HG03378 (cell line): ENCODE data around the gene SH3PXD2B.

Experiments
- ATAC-seq: cut with Tn5 transposase; IDR thresholded peaks from one replicate; pipeline ENCODE4 v1.9.1; 2021; ENCODE audit warnings: mild to moderate bottlenecking, moderate library complexity; ENCODE audit not compliant: unreplicated experiment

Gene SH3PXD2B

GRCh38 chr5:172453986-172454357 is 353 bp downstream of the SH3PXD2B start:
- no peak for ATAC-seq

DNA sequence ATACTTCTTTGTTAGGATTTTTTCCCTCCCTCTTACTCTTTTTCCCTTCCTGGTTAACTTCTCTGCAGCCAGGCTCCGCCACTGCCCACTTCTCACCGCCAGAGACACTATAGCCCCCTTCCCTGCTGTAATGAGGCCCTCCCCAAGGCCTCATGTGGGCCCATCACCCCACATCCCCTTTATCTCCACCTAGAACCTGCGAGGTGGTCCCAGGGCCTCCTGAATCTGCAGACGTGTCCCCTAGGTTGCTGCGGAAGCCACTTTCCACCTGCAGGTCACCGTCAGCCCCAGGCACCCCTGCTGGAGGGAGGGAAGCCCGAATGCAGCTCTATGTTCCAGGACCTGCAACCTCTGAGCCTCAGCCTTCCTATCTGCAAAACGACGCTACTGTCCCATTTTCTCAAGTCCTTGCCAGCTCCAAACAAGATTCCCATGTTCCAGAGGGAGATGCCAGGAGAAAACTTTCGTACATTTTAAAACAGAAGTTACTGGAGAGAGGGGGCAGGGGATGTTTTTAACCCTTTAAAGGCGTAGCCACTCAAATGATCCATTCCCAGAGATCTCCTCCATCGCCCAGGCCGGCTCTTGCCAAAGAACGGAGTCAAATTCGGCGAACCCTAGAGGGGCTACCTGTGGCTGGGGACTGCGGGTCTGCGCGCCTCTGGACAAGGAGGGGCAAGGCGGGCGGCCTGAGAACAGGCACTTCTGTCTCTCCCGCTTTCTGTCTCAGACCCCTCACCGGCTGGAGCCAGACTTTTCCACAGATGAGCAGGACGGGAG is 929 bp downstream of the SH3PXD2B start:
- ATAC-seq = no peak

DNA sequence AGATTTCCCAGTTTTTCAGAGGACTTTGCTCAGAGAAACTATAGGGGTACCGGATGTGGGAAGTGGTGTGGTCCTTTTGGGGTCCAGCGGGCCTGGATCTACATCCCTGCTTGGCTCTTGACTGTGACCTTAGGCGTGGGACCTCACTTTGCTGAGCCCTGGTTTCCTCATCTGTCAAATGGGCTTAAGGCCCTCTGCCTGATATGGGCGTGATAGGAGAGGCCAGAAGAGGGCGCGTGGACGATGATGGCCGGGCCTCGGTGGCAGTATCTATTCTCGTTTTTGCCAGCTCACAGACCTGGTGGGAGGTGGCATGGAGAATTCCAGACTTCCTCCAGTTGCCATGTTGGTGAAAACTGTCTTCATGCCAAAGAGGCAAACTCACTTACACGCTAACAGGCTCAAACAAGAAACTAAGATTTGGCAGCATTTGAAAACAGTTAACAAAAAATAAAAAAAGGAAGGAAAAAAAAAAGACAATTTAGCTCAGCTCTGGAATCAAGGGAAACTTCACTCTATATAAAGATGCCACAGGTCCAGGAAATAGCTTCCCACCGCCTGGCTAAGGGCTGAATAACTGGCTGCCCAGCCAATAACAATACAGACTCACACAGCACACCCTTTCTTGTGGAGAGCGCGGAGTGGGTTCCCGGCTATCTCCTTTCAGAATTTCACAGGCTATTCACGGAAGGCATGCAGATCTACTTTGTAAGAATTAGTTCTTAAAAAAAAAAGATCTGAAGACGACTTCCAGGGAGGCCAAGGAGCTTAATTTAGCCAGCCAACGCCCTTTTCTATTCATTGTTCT is 1.7 kb downstream of the SH3PXD2B start:
- no peak for ATAC-seq

DNA sequence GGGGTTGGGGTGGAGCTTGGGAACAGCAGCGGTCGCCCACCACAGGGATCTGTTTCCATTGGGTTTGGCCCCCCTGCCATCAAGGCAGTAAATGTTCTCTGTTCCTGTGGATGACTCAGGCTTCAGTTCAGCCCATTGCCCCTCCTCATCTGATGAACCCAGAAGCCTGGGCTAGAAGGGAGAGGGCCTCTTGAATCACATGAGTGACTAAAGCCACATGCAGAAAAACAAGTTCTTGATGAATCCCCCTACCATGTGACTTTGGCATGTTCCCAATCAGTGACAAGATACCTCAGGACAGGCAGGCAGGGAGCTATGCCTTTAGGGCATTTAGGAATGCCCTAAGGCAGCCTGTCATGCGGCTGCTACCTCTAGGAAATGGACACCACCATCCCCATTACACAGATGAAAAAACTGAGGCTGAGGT is 2.5 kb downstream of the SH3PXD2B start:
- ATAC-seq = no peak

DNA sequence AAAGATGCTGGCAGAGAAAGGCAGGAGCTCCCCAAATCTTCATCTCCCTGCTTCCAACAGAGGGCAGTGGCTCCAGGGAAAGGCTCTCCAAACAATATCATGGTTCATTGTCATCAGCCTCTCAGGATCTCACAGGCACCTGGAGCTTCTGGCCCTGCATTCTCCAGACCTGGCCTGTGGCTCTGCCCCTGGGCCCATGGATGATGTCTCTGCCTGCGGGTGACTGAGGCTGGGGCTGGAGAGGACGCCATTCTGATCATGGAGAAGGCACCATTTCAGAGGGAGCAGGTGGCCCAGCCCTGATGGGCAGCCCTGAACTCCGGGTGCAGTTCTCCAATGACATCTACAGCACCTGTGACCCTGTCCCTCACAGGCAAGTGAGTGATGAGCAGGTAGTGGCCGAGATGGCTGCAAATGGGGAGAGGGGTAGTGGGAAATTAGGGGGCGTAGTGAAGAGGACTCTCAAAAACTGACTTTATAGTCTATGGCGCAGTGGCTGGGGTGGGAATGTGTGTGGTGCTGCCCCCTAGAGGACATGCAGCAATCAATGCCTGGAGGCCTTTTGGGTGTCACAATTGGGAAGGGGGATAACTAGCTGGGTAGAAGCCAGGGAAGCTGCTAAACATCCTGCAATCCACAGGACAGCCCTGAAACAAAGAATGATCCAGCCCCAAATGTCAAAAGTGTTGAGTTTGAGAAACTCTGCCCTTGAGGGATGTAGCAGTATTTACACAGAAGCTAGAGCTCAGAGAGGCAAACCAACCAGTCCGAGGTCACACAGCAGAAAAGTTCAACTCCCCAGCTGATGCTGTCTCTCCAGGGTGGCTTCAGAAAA is 3.2 kb downstream of the SH3PXD2B start:
- no peak for ATAC-seq

DNA sequence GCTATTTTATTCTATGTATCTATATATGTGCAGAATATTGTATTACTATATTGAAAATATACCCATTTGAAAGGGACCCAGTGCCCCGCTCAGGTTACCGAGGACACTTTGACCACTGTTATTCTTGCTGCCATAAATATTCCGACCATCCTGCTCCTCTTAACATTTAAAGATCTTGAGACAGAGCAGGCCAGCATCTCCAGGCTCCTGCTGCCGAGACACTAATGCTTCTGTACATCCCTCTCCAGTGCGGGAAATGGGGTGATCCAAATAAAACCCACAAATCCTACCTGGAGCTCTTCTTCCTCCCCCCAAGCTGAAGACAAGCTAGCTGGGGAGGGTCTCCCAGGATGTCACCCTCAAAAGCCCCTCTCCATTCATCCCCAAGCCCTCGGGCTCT is 3.9 kb downstream of the SH3PXD2B start:
- ATAC-seq = no peak

GRCh38 chr5:172448999-172449398 is 5.3 kb downstream of the SH3PXD2B start:
- ATAC-seq = no peak

- no peak for ATAC-seq
Measured at GRCh38 chr5:172447646-172448365, 6.5 kb downstream of the SH3PXD2B start.

DNA sequence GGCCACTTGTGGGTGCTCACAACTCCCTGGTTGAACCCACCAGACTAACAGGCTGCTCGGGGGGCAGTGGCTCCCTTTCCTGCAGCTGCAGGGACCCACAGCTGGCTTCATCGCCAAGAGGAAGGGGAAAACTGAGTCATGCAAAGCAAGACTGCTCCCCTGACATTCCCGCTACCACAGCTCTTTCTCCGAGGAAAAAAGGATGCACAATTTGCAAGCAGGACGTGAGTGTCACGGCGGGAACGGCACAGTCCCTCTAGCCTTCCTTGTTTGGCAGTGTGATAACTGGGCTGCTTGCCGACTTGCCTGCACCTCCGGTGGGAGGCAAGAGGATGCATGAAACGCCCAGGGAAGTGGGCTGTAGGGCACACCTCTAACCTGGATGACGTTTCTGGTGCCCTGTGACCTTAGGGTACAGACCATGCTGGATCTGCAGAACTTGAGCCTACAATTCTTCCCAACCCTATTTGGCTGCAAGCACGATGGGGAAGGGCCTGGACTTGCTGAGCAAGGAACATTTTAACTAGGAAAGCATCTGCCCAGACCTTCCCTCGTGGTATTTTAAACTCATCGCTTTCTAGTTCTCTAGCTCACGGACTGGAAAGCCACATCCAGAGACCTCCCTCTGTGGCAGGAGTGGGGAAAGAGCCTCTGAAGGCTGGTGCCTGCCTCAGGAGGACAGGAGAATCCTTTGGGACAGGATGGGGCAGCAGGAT is 7.8 kb downstream of the SH3PXD2B start:
- no peak for ATAC-seq

GRCh38 chr5:172445866-172446265 is 8.5 kb downstream of the SH3PXD2B start:
- no peak for ATAC-seq

DNA sequence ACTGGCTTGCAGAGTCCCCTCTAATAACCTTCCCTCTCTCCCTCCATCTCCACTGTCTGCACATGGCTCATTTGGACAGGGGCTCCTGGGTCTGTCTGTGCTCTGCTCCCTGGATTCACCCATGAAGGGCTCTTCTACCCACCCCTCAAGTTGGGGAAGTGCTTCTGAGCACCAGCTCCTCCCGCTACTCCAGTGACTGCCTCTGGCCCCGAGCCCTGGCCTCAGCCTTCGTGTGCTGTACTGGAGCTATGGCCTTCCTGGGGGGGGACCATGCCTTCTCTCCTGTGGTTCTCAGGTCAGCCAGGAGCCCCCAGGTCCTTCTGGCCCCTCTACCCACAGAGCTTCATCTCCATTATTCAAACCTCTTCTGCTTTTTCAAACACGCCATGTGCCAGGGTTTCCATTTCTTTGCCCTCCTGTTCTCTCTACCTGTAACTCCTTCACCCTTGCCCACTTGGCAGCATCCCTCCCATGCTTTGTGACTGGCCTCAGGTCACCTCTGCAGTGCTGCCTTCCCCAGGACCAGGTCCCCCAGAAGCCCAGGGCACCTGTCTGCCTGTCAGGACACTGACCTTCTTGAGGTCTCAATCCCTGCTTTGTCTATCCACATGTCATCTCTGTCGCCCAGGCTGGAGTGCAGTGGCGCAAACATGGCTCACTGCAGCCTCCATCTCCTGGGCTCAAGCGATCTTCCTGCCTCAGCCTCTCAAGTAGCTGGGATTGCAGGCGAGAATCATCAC is 9.5 kb downstream of the SH3PXD2B start:
- ATAC-seq = no peak

GRCh38 chr5:172444110-172444510 is 10.2 kb downstream of the SH3PXD2B start:
- no peak for ATAC-seq

GRCh38 chr5:172443441-172444109 is 10.8 kb downstream of the SH3PXD2B start:
- no peak for ATAC-seq

DNA sequence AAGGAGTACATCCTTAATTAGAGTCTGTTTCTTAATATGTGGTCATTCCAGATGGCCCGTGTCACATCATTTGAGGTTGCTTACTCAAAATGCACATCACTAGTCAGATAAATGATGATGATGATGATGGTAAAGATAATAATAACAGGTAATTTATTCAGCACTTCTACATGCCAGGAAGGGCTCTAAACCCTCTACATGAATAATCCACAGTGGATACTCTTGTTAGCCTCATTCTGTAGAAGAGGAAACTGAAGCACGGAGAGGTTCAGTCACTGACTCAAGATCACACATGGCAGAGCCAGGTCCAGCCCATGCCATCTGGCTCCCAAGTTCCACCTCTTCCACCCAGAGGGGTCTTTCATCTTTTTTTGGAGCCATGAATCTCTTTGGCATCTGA is 11.7 kb downstream of the SH3PXD2B start:
- ATAC-seq = no peak

DNA sequence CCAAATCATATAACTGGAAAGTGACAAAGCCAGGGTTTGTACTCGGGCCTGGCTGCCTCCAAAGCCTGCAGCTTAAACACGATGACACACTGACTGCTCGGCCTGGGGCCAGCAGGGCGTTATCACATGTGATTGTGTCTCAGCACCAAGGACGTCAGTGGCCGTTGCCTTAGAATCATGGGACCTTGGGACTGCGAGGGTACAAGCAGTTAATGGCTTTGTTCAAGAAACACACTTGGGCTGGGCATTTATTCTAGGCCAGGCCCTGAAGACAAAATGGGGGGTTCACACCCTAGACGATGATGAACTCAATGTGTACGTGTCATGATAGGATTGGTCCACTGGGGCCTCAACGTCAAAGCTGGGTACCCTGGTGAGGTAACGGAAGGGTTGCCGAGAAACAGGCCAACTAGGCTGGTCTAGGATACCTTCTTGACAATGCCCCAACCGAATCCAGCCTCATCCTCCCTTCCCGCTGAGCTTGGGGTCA is 13.0 kb downstream of the SH3PXD2B start:
- ATAC-seq = no peak

DNA sequence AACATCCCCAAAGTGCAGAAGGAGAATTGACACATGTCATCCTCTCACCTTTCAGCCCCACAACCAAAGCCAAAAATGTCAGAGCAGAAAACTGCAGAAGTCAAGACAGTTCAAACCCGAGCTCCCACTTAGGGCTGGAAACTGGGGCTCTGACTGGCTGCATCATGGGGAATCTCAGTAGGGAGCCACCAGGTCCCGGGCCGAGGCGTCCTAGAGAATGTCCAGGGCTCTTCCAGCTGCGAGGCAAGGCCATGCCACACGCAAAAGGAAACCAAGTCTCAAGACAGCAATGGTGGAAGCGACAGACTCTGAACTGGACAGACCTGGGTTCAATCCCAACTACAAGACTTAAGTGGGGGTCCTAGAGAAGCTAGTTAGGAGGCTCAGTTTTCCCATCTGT is 13.8 kb downstream of the SH3PXD2B start:
- ATAC-seq = no peak

DNA sequence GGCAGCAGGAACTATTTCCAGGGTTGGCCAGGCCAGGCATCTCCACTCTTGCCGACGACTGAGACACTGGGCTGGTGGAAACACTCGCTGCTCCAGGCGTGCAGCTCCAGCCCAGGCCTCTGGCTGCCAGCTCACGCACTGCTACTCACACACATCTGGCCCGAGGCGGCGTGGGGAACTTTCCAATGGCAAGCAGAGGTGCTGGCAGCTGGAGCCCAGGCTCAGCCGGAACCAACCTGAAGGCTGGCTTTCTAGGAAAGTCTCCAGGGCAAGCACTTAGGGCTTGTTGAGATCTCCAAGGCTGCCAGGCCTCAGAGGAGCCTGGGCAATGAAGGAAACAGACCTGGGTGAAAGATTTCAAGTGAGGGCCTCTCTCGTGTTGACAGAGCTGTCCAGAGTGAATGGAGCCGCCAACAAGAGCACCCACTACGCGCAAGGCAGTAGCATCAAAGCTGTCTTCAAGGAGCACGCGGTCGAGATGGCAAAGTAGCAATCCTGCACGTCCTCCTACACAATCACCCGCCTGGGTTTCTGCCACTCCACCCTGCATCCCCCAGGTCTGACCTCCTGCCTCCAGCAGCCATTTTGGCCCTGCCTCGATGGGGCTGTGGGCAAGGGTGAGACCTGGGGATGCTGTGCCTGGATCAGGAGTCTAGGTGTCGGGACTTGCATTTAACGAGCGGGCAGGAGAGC is 14.4 kb downstream of the SH3PXD2B start:
- ATAC-seq = no peak

GRCh38 chr5:172438319-172438668 is 16.0 kb downstream of the SH3PXD2B start:
- ATAC-seq = no peak
